CD4-positive, alpha-beta T cell treated with Interleukin-6 for 4 hours (primary cell): ENCODE data around the gene SDHAF4.
"Not testable (repeated sequence)": the region's sequence is repeated elsewhere in the genome, so short reads cannot be mapped to it uniquely, and the experiment has no call there.

Source experiments
- DNase-seq: peaks from one replicate; pipeline ENCODE4 v3.0.0-alpha.2; 2020; ENCODE audit warnings: mixed read lengths

SDHAF4 gene

GRCh38 chr6:70566751-70567382, at the start of gene SDHAF4:
TSS of gene SDHAF4 (plus strand) at chr6:70566930. CDS start at chr6:70566941, 11 bp downstream.
- peak; percentile 96 for DNase-seq

- no peak for DNase-seq
Measured at GRCh38 chr6:70518723-70519122, 48.0 kb upstream of the SDHAF4 start.

GRCh38 chr6:70520575-70520974, 46.2 kb upstream of the SDHAF4 start:
- DNase-seq, result peak; percentile 9

- DNase-seq, result no peak
Measured at GRCh38 chr6:70524721-70525286, 41.9 kb upstream of the SDHAF4 start.

GRCh38 chr6:70527071-70527737, 39.5 kb upstream of the SDHAF4 start:
- DNase-seq, result no peak

GRCh38 chr6:70530023-70530422, 36.7 kb upstream of the SDHAF4 start:
- no peak for DNase-seq

GRCh38 chr6:70531133-70531532, 35.6 kb upstream of the SDHAF4 start:
- no peak for DNase-seq

GRCh38 chr6:70537266-70537665, 29.5 kb upstream of the SDHAF4 start:
- no peak for DNase-seq

- no peak for DNase-seq
Measured at GRCh38 chr6:70538376-70538775, 28.4 kb upstream of the SDHAF4 start.

- DNase-seq, result no peak
Measured at GRCh38 chr6:70547313-70547712, 19.4 kb upstream of the SDHAF4 start.

- DNase-seq, result no peak
Measured at GRCh38 chr6:70547905-70548304, 18.8 kb upstream of the SDHAF4 start.

- DNase-seq, result no peak
Measured at GRCh38 chr6:70549327-70549726, 17.4 kb upstream of the SDHAF4 start.

- DNase-seq, result no peak
Measured at GRCh38 chr6:70551566-70551965, 15.2 kb upstream of the SDHAF4 start.

GRCh38 chr6:70552286-70552940, 14.3 kb upstream of the SDHAF4 start:
- not testable (repeated sequence) for DNase-seq

GRCh38 chr6:70552974-70553373, 13.8 kb upstream of the SDHAF4 start:
- DNase-seq, result no peak

GRCh38 chr6:70557998-70558397, 8.7 kb upstream of the SDHAF4 start:
- DNase-seq, result no peak

GRCh38 chr6:70562401-70562800, 4.3 kb upstream of the SDHAF4 start:
- not testable (repeated sequence) for DNase-seq

GRCh38 chr6:70563530-70563929, 3.2 kb upstream of the SDHAF4 start:
- DNase-seq, result no peak

- DNase-seq, result no peak
Measured at GRCh38 chr6:70574643-70575042, 7.9 kb downstream of the SDHAF4 start.

GRCh38 chr6:70575899-70576495, 9.3 kb downstream of the SDHAF4 start:
- no peak for DNase-seq

GRCh38 chr6:70586114-70586513, 19.4 kb downstream of the SDHAF4 start:
- no peak for DNase-seq

- no peak for DNase-seq
Measured at GRCh38 chr6:70590400-70590799, 23.7 kb downstream of the SDHAF4 start.

- DNase-seq, result no peak
Measured at GRCh38 chr6:70592391-70593117, 25.8 kb downstream of the SDHAF4 start.
